CD4-positive, alpha-beta T cell treated with Interleukin-1 beta for 1 hour (primary cell): Measurements from ENCODE around the gene CFAP45.

Source experiments
- DNase-seq, 2 donors: peaks; one replicate each; pipeline ENCODE4 v3.0.0-alpha.2; 2020 to 2022

The CFAP45 gene

GRCh38 chr1:159823406-159823805 is 76.6 kb downstream of the CFAP45 start:
- no peak for DNase-seq
